ENCODE measurements around the gene OSBPL9. TPM values are rescaled to one million over a fixed set of nuclear protein-coding genes. Genes with fewer than 3 reads are reported as not detected.
A peak's percentile ranks its signal among the peaks of the same experiment; 100 is the strongest.

OSBPL9 gene
- total and polyA plus RNA-seq, 9 of the 15 experiments (the other 6 are each of a cell fraction or from before 2014, with no cell fraction given) = 43.9 to 217 (median 170) TPM

- no peak for TF ChIP-seq BRF1 (IDR thresholded peaks at IDR 0.05; ENCODE audit: borderline replicate concordance, extremely low read depth, insufficient read length)
- 0 out of 2 replicates have a peak, but pooled peaks have one; percentile 57 for TF ChIP-seq ELF4 (CRISPR knock-in tag; IDR thresholded peaks at IDR 0.05)
- no peak for TF ChIP-seq EP400 (IDR thresholded peaks at IDR 0.05)
- TF ChIP-seq, protein P1, sequence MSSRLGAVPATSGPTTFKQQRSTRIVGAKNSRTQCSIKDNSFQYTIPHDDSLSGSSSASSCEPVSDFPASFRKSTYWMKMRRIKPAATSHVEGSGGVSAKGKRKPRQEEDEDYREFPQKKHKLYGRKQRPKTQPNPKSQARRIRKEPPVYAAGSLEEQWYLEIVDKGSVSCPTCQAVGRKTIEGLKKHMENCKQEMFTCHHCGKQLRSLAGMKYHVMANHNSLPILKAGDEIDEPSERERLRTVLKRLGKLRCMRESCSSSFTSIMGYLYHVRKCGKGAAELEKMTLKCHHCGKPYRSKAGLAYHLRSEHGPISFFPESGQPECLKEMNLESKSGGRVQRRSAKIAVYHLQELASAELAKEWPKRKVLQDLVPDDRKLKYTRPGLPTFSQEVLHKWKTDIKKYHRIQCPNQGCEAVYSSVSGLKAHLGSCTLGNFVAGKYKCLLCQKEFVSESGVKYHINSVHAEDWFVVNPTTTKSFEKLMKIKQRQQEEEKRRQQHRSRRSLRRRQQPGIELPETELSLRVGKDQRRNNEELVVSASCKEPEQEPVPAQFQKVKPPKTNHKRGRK (tag; IDR thresholded peaks at IDR 0.05) = no peak
- TF ChIP-seq, protein P2, sequence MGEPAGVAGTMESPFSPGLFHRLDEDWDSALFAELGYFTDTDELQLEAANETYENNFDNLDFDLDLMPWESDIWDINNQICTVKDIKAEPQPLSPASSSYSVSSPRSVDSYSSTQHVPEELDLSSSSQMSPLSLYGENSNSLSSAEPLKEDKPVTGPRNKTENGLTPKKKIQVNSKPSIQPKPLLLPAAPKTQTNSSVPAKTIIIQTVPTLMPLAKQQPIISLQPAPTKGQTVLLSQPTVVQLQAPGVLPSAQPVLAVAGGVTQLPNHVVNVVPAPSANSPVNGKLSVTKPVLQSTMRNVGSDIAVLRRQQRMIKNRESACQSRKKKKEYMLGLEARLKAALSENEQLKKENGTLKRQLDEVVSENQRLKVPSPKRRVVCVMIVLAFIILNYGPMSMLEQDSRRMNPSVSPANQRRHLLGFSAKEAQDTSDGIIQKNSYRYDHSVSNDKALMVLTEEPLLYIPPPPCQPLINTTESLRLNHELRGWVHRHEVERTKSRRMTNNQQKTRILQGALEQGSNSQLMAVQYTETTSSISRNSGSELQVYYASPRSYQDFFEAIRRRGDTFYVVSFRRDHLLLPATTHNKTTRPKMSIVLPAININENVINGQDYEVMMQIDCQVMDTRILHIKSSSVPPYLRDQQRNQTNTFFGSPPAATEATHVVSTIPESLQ (CRISPR knock-in tag; IDR thresholded peaks at IDR 0.05) = no peak
- no peak for TF ChIP-seq ZNF785 (CRISPR knock-in tag; IDR thresholded peaks at IDR 0.05)
- no peak for TF ChIP-seq SRSF9 (IDR thresholded peaks at IDR 0.05; ENCODE audit: borderline replicate concordance, low read depth, low read length)
- TF ChIP-seq EGR1 (conservative IDR thresholded peaks at IDR 0.05) = no peak
- TF ChIP-seq ZFP1 (CRISPR knock-in tag; IDR thresholded peaks at IDR 0.05) = no peak
- TF ChIP-seq, protein P3, sequence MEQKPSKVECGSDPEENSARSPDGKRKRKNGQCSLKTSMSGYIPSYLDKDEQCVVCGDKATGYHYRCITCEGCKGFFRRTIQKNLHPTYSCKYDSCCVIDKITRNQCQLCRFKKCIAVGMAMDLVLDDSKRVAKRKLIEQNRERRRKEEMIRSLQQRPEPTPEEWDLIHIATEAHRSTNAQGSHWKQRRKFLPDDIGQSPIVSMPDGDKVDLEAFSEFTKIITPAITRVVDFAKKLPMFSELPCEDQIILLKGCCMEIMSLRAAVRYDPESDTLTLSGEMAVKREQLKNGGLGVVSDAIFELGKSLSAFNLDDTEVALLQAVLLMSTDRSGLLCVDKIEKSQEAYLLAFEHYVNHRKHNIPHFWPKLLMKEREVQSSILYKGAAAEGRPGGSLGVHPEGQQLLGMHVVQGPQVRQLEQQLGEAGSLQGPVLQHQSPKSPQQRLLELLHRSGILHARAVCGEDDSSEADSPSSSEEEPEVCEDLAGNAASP (IDR thresholded peaks at IDR 0.05) = no peak
- no peak for TF ChIP-seq GTF2E2 (tag; IDR thresholded peaks at IDR 0.05)
- TF ChIP-seq ZNF165 (CRISPR knock-in tag; IDR thresholded peaks at IDR 0.05; ENCODE audit: borderline replicate concordance) = no peak
- TF ChIP-seq PTBP1 (IDR thresholded peaks at IDR 0.05; ENCODE audit: low read depth, low read length) = no peak
- TF ChIP-seq CEBPG (CRISPR knock-in tag; IDR thresholded peaks at IDR 0.05) = no peak
- TF ChIP-seq CEBPG (tag; conservative IDR thresholded peaks at IDR 0.05 in 1 of 2, IDR thresholded peaks at IDR 0.05 in 1 of 2) = no peak
- TF ChIP-seq TRIM28 (IDR thresholded peaks at IDR 0.05) = no peak
- TF ChIP-seq ZZZ3 (IDR thresholded peaks at IDR 0.05) = no peak
- no peak for TF ChIP-seq KLF6 (CRISPR knock-in tag; IDR thresholded peaks at IDR 0.05; ENCODE audit: borderline replicate concordance)
- TF ChIP-seq ZC3H4 (CRISPR knock-in tag; IDR thresholded peaks at IDR 0.05; ENCODE audit: borderline replicate concordance) = no peak
- no peak for TF ChIP-seq NFIX (CRISPR knock-in tag; IDR thresholded peaks at IDR 0.05; ENCODE audit: low read depth)
- TF ChIP-seq FOXP4 (CRISPR knock-in tag; IDR thresholded peaks at IDR 0.05; ENCODE audit: borderline replicate concordance) = no peak
- no peak for TF ChIP-seq ZNF232 (CRISPR knock-in tag; IDR thresholded peaks at IDR 0.05)
- TF ChIP-seq BDP1 (IDR thresholded peaks at IDR 0.05; ENCODE audit: insufficient read depth, insufficient read length) = no peak
These were observed 54.8 kb downstream of the OSBPL9 start (continued) for GRCh38 chr1:51671527-51672325.
